Neuronal stem cell (in vitro differentiated cells): ENCODE results near the gene RASSF5.
A peak's percentile ranks its signal among the peaks of the same experiment; 100 is the strongest.

Experiments
- DNase-seq: peaks from one replicate; pipeline ENCODE4 v3.0.0-alpha.2; 2013; ENCODE audit warnings: low spot score
- H2AFZ ChIP-seq: one replicate; pipeline ENCODE4 v1.6.1; 2013; ENCODE audit warnings: mild to moderate bottlenecking, low read length, inconsistent platforms
- H2AK5ac ChIP-seq: 2 replicates; pipeline ENCODE4 v1.6.1; 2013; ENCODE audit warnings: low read depth, mild to moderate bottlenecking, inconsistent platforms, low read length, moderate library complexity, mixed read lengths
- H2BK120ac ChIP-seq: 2 replicates; pipeline ENCODE4 v1.6.1; 2013; ENCODE audit warnings: low read depth, mild to moderate bottlenecking, inconsistent platforms, low read length, moderate library complexity, mixed read lengths
- H2BK12ac ChIP-seq: one replicate; pipeline ENCODE4 v1.6.1; 2013; ENCODE audit warnings: low read length, inconsistent platforms
- H2BK15ac ChIP-seq: 2 replicates; pipeline ENCODE4 v1.6.1; 2013; ENCODE audit warnings: mild to moderate bottlenecking, low read length, inconsistent platforms, mixed read lengths
- H2BK5ac ChIP-seq: one replicate; pipeline ENCODE4 v1.6.1; 2013; ENCODE audit warnings: inconsistent platforms, mild to moderate bottlenecking, low read length, moderate library complexity
- H3K14ac ChIP-seq: one replicate; pipeline ENCODE4 v1.6.1; 2013; ENCODE audit warnings: low read length, inconsistent platforms
- H3K18ac ChIP-seq: 2 replicates; pipeline ENCODE4 v1.6.1; 2013; ENCODE audit warnings: low read length, inconsistent platforms
- H3K23ac ChIP-seq: 2 replicates; pipeline ENCODE4 v1.6.1; 2013; ENCODE audit warnings: low read depth, mild to moderate bottlenecking, mixed read lengths, low read length, inconsistent platforms; ENCODE audit not compliant: poor library complexity
- H3K27ac ChIP-seq: replicated peaks from 3 replicates; pipeline ENCODE4 v1.5.1; 2013; ENCODE audit warnings: low read length, inconsistent platforms
- H3K27me3 ChIP-seq, 3 experiments: 2 replicates each; pipeline ENCODE4 v1.6.1; 2013; ENCODE audit warnings: low read length in 3 of 3, mild to moderate bottlenecking in 2 of 3, inconsistent platforms in 1 of 3, low read depth in 1 of 3, mixed read lengths in 1 of 3, moderate library complexity in 1 of 3; ENCODE audit not compliant: control insufficient read depth in 3 of 3, insufficient read depth in 3 of 3
- H3K36me3 ChIP-seq, 2 donors: replicated peaks in 1 of 2; 2 replicates each; pipeline ENCODE4 v1.6.1; 2013; ENCODE audit warnings: low read length in 2 of 2; ENCODE audit not compliant: control insufficient read depth in 2 of 2, insufficient read depth in 2 of 2
- H3K4ac ChIP-seq: 2 replicates; pipeline ENCODE4 v1.6.1; 2013; ENCODE audit warnings: inconsistent platforms, mild to moderate bottlenecking, low read length, moderate library complexity
- H3K4me1 ChIP-seq, 2 donors: 1 replicate in 1 of 2; 2 replicates in 1 of 2; pipeline ENCODE4 v1.6.1; 2013; ENCODE audit warnings: low read length in 2 of 2, low read depth in 1 of 2; ENCODE audit not compliant: control insufficient read depth in 2 of 2, insufficient read depth in 1 of 2
- H3K4me2 ChIP-seq: one replicate; pipeline ENCODE4 v1.6.1; 2013; ENCODE audit warnings: mild to moderate bottlenecking, low read length, inconsistent platforms; ENCODE audit not compliant: insufficient read depth, poor library complexity, severe bottlenecking
- H3K4me3 ChIP-seq, 2 donors: 2 replicates each; pipeline ENCODE4 v1.5.1; 2013; ENCODE audit warnings: low read length in 2 of 2, mild to moderate bottlenecking in 2 of 2, inconsistent platforms in 1 of 2, moderate library complexity in 1 of 2
- H3K79me1 ChIP-seq: one replicate; pipeline ENCODE4 v1.6.1; 2013; ENCODE audit warnings: low read depth, mild to moderate bottlenecking, inconsistent platforms, low read length, moderate library complexity
- H3K9ac ChIP-seq: one replicate; pipeline ENCODE4 v1.6.1; 2013; ENCODE audit warnings: mild to moderate bottlenecking, low read depth, low read length, inconsistent platforms; ENCODE audit not compliant: poor library complexity
- H3K9me3 ChIP-seq, 2 donors: replicated peaks in 1 of 2; 2 replicates each; pipeline versions ENCODE3 to v1.6.1; 2013; ENCODE audit warnings: low read length in 2 of 2, mild to moderate bottlenecking in 2 of 2, inconsistent platforms in 1 of 2, low read depth in 1 of 2, mixed read lengths in 1 of 2, moderate library complexity in 1 of 2; ENCODE audit not compliant: control insufficient read depth in 2 of 2, insufficient read depth in 1 of 2
- H4K8ac ChIP-seq: one replicate; pipeline ENCODE4 v1.6.1; 2013; ENCODE audit warnings: low read depth, mild to moderate bottlenecking, inconsistent platforms, low read length, moderate library complexity
- H4K91ac ChIP-seq: one replicate; pipeline ENCODE4 v1.6.1; 2013; ENCODE audit warnings: low read length, low read depth, mild to moderate bottlenecking, inconsistent platforms; ENCODE audit not compliant: poor library complexity
- WGBS, 2 donors: extraction: QIAGEN DNeasy Blood & Tissue Kit; methylation state at CpG; one replicate each; pipeline ENCODE4 v1.1.7; 2013; ENCODE audit warnings: missing lambda C conversion rate in 2 of 2, mixed read lengths in 1 of 2; ENCODE audit not compliant: insufficient read length in 2 of 2, insufficient replicate concordance in 1 of 2; ENCODE audit errors: extremely low coverage in 2 of 2; 5-methylcytosine and 5-hydroxymethylcytosine counted together

RASSF5 gene

GRCh38 chr1:206540044-206540780 lies 32.9 kb downstream of the RASSF5 start:
- Histone ChIP-seq H4K8ac (no peak overlapping the region), H3K4me2 (no peak overlapping the region), H3K36me3 (no peaks in the 10 kb centered on the region), H3K4ac (no peak overlapping the region), H3K27me3 (peaks cover 0 to 34% (median 0%) of the 10 kb centered on the region in 3 experiments), H2AK5ac (no peak overlapping the region), H2BK12ac (no peak overlapping the region), H3K23ac (no peak overlapping the region), H4K91ac (no peak overlapping the region), H2BK120ac (no peak overlapping the region), H3K4me1 (peaks cover 5 to 6% of the 10 kb centered on the region in 2 donors), H3K27ac (no peak overlapping the region), H2BK5ac (no peak overlapping the region), H2BK15ac (no peak overlapping the region), H2AFZ (no peak overlapping the region), H3K14ac (no peak overlapping the region), H3K4me3 (no peak overlapping the region), H3K18ac (no peak overlapping the region), H3K9me3 (peaks cover 0 to 3% of the 10 kb centered on the region in 2 donors), H3K79me1 (no peaks in the 10 kb centered on the region), H3K9ac (no peak overlapping the region)
- no peak for DNase-seq
- no CpG with 5 or more reads among the region's 8 CpGs for WGBS, 2 donors

- no CpG with 5 or more reads among the region's 7 CpGs for WGBS, 2 donors
- Histone ChIP-seq H3K4me3 (no peak overlapping the region), H2BK12ac (no peak overlapping the region), H3K18ac (no peak overlapping the region), H3K4ac (no peak overlapping the region), H4K8ac (no peak overlapping the region), H2BK120ac (no peak overlapping the region), H3K4me2 (no peak overlapping the region), H3K79me1 (no peaks in the 10 kb centered on the region), H3K4me1 (peaks cover 5 to 6% of the 10 kb centered on the region in 2 donors), H2BK5ac (no peak overlapping the region), H3K27me3 (peaks cover 0 to 23% (median 0%) of the 10 kb centered on the region in 3 experiments), H3K36me3 (no peaks in the 10 kb centered on the region), H3K9ac (no peak overlapping the region), H3K9me3 (peaks cover 0 to 3% of the 10 kb centered on the region in 2 donors), H3K14ac (no peak overlapping the region), H3K27ac (no peak overlapping the region), H2AK5ac (no peak overlapping the region), H3K23ac (no peak overlapping the region), H4K91ac (no peak overlapping the region), H2AFZ (no peak overlapping the region), H2BK15ac (no peak overlapping the region)
- no peak for DNase-seq
Measured at GRCh38 chr1:206541236-206541833, 34.0 kb downstream of the RASSF5 start.

- Histone ChIP-seq H3K9me3 (peaks cover 0 to 3% of the 10 kb centered on the region in 2 donors), H2BK120ac (no peak overlapping the region), H2BK5ac (no peak overlapping the region), H2AK5ac (no peak overlapping the region), H3K14ac (no peak overlapping the region), H2BK12ac (no peak overlapping the region), H4K8ac (no peak overlapping the region), H3K4me3 (no peak overlapping the region), H2AFZ (peak overlapping the region; percentile 49), H3K4me2 (no peak overlapping the region), H4K91ac (no peak overlapping the region), H3K23ac (no peak overlapping the region), H3K4me1 (peaks cover 5 to 6% of the 10 kb centered on the region in 2 donors), H2BK15ac (no peak overlapping the region), H3K27me3 (peaks cover 0 to 15% (median 0%) of the 10 kb centered on the region in 3 experiments), H3K27ac (no peak overlapping the region), H3K18ac (no peak overlapping the region), H3K4ac (no peak overlapping the region), H3K79me1 (no peaks in the 10 kb centered on the region), H3K36me3 (no peaks in the 10 kb centered on the region), H3K9ac (no peak overlapping the region)
- DNase-seq: peak; percentile 80
- no CpG with 5 or more reads among the region's 9 CpGs for WGBS, 2 donors
Measured at GRCh38 chr1:206544562-206545257, 37.4 kb downstream of the RASSF5 start.

- Histone ChIP-seq H3K27me3 (peaks cover 0 to 21% (median 0%) of the 10 kb centered on the region in 3 experiments), H3K4me3 (no peak overlapping the region), H4K8ac (no peak overlapping the region), H3K79me1 (no peaks in the 10 kb centered on the region), H2BK5ac (no peak overlapping the region), H3K9ac (no peak overlapping the region), H2BK15ac (no peak overlapping the region), H3K9me3 (peaks cover 0 to 3% of the 10 kb centered on the region in 2 donors), H4K91ac (no peak overlapping the region), H3K4me2 (no peak overlapping the region), H3K23ac (no peak overlapping the region), H3K36me3 (no peaks in the 10 kb centered on the region), H3K18ac (no peak overlapping the region), H2BK120ac (no peak overlapping the region), H2AK5ac (no peak overlapping the region), H3K4ac (no peak overlapping the region), H2BK12ac (no peak overlapping the region), H2AFZ (no peak overlapping the region), H3K4me1 (peaks cover 2 to 4% of the 10 kb centered on the region in 2 donors), H3K27ac (no peak overlapping the region), H3K14ac (no peak overlapping the region)
- WGBS, 2 donors: no CpG with 5 or more reads among the region's 1 CpG
- DNase-seq: no peak
Measured at GRCh38 chr1:206545351-206545750, 38.0 kb downstream of the RASSF5 start.
